Muscle layer of duodenum (tissue), 2 donors: ENCODE data around the gene CHRM4.

Experiments used
- H3K27ac ChIP-seq: one replicate; pipeline ENCODE4 v1.7.0; 2013; ENCODE audit warnings: mild to moderate bottlenecking, low read length
- H3K27me3 ChIP-seq: one replicate; pipeline ENCODE4 v1.7.0; 2013; ENCODE audit warnings: low read depth, mild to moderate bottlenecking, control low read depth, low read length
- H3K36me3 ChIP-seq, 2 donors: one replicate each; pipeline ENCODE4 v1.7.0; 2013; ENCODE audit warnings: low read length in 2 of 2, control low read depth in 1 of 2, mild to moderate bottlenecking in 1 of 2; ENCODE audit not compliant: insufficient read depth in 2 of 2, control insufficient read depth in 1 of 2
- H3K4me1 ChIP-seq, 2 donors: one replicate each; pipeline ENCODE4 v1.7.0; 2013; ENCODE audit warnings: low read length in 2 of 2, mild to moderate bottlenecking in 2 of 2, control low read depth in 1 of 2, moderate library complexity in 1 of 2; ENCODE audit not compliant: insufficient read depth in 2 of 2, control insufficient read depth in 1 of 2
- H3K4me3 ChIP-seq, 2 donors: one replicate each; pipeline ENCODE4 v1.7.0; 2013; ENCODE audit warnings: low read length in 2 of 2, low read depth in 1 of 2, mild to moderate bottlenecking in 1 of 2
- H3K9me3 ChIP-seq, 2 donors: one replicate each; pipeline ENCODE4 v1.7.0; 2013; ENCODE audit warnings: low read length in 2 of 2, control low read depth in 1 of 2, mild to moderate bottlenecking in 1 of 2; ENCODE audit not compliant: control insufficient read depth in 1 of 2
- donor health status: healthy.

CHRM4 gene

GRCh38 chr11:46363031-46363407 lies 28.6 kb downstream of the CHRM4 start:
- Histone ChIP-seq H3K27ac (peak overlapping the region; percentile 51), H3K4me3 (peak overlapping the region in 1 of 2 donors; percentile 60), H3K4me1 (peaks cover 12 to 44% of the 10 kb centered on the region in 2 donors), H3K36me3 (peaks cover 1 to 2% of the 10 kb centered on the region in 2 donors), H3K9me3 (no peaks in the 10 kb centered on the region), H3K27me3 (no peaks in the 10 kb centered on the region)

DNA sequence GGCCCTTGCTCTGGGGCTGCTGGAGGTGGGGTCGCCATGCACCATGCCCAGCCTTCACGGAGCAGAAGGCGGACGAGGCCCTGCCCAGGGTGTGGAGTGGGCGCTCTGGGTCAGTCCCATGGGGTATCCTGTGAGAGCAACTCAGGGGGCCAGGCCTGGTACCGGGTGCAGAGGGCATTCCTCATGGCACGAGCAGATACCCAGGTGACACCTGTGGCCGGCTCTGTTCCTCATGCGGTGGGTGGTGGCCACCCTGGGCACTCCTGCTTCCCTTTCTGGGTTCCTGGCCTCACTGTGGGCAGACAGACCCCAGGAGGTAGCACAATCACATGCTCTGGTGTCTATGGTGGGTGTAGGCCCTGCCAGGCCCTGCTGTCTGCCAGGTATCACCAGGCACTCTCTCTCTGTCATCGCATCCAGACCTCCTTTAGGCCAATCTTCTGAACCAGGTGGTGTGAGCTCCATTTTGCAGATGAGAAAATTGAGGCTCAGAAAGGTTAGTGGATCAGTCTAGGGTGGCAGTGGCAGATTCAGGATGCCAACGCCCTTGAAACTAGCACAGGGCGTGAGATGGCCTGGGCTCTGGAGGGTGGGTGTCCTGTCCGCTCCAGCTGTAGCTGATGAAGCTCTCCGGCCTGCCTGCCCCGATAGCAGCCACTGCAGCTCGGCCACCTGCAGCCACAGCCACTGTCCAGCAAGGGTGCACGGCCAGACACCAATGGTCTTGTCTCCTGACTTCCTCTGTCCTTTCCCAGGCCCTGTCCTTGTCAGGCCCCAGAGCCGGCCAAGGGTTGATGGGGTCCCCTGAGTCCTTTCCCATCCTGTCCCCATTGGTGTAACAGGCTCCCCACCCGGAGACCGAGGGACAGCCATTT lies 29.2 kb downstream of the CHRM4 start:
- H3K4me3 ChIP-seq = peak overlapping the region; percentile 27 to 60
- H3K27ac ChIP-seq = peak overlapping the region; percentile 51

DNA sequence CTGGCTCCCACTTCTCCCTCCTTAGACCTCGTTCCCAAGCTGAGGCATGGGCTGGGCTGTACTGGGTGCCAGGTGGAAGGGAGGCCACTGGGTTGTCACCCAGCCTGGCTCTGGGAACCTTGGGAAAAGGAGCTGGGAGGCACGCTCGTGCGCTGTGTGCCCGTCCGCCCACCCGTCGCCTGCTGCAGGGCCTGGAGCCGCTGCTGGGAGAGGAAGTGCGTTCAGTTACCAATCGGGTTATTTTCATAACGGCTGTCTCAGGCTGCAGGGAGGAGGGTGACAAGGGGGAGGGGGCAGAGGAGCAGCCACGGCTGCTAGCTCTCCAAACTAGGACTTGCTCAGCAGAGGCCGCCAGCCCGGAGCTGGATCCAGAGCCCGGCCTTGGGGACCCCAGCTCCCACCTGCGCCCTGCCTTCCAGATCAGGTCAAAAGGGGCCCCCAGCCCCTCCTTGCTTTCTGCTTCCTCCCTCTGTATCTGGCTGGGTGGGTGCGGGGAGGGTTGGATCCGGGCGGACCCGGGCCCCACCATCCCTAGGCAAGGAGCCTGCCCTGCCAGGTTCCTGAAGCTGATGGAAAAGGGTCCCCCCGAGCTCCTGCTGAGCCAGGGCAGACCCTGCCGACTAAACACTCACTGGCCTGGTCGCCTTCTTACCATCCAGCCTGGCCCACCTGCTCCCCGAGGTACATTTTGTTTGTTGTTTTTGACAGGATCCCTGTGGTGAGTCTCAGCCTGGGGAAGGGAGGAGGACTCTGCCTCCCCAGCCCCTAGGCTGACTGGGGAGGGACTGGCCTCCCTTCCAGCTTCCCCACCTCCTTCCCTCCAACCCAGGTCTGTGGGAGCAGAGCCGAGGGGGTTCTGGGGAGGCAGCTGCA lies 30.1 kb downstream of the CHRM4 start:
- Histone ChIP-seq H3K36me3 (no peaks in the 10 kb centered on the region), H3K27me3 (no peaks in the 10 kb centered on the region), H3K27ac (peak overlapping the region; percentile 66), H3K9me3 (no peaks in the 10 kb centered on the region), H3K4me3 (peak overlapping the region; percentile 27 to 60), H3K4me1 (peaks cover 13 to 37% of the 10 kb centered on the region in 2 donors)

More for the DNA sequence above, 29.2 kb downstream of the CHRM4 start:
- Histone ChIP-seq H3K4me1 (peaks cover 12 to 44% of the 10 kb centered on the region in 2 donors), H3K27me3 (no peaks in the 10 kb centered on the region), H3K36me3 (no peaks in the 10 kb centered on the region), H3K9me3 (no peaks in the 10 kb centered on the region)

GRCh38 chr11:46360878-46361277 lies 30.7 kb downstream of the CHRM4 start:
- peaks cover 17 to 37% of the 10 kb centered on the region in 2 donors for H3K4me1 ChIP-seq

GRCh38 chr11:46359953-46360352 lies 31.6 kb downstream of the CHRM4 start:
- Histone ChIP-seq H3K27ac (no peak overlapping the region), H3K4me1 (peaks cover 17 to 33% of the 10 kb centered on the region in 2 donors), H3K4me3 (no peak overlapping the region), H3K9me3 (no peaks in the 10 kb centered on the region), H3K27me3 (no peaks in the 10 kb centered on the region), H3K36me3 (no peaks in the 10 kb centered on the region)

More at GRCh38 chr11:46360878-46361277, 30.7 kb downstream of the CHRM4 start:
- Histone ChIP-seq H3K9me3 (no peaks in the 10 kb centered on the region), H3K27ac (peak overlapping the region; percentile 66), H3K4me3 (peak overlapping the region; percentile 27 to 60), H3K36me3 (no peaks in the 10 kb centered on the region), H3K27me3 (no peaks in the 10 kb centered on the region)

- Histone ChIP-seq H3K27ac (no peak overlapping the region), H3K4me1 (peaks cover 13 to 39% of the 10 kb centered on the region in 2 donors), H3K27me3 (no peaks in the 10 kb centered on the region), H3K9me3 (no peaks in the 10 kb centered on the region), H3K4me3 (no peak overlapping the region), H3K36me3 (no peaks in the 10 kb centered on the region)
These were observed 34.1 kb downstream of the CHRM4 start for GRCh38 chr11:46357483-46357936.

DNA sequence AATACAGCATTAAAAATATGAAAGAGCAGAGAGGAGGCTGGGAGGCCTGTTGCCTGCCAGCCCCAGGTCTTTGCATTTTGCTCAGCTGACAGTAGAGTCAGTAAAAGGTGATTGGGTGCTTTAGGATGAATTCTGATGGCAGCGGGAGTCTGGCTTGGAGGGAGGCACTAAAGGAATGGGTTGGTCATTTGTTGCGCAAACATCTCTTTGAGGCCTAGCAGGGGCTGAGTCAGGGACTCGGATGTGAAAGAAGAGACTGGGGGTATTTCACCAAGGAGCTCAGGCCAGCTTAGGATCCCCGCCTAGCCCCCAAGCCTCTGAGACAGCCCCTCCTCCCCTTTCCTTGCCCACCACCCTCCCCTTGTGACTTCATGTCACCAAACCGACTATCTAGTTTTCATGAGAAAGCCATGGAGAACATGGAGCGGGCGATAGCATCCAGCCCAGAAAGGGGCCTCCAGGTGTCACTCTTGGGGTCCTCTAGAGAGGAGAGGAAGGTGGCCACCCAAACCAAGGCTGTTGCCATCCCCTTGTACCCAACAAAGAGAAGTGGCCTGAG lies 34.6 kb downstream of the CHRM4 start:
- Histone ChIP-seq H3K4me3 (no peak overlapping the region), H3K27me3 (no peaks in the 10 kb centered on the region), H3K36me3 (no peaks in the 10 kb centered on the region), H3K9me3 (no peaks in the 10 kb centered on the region), H3K4me1 (peaks cover 12 to 38% of the 10 kb centered on the region in 2 donors), H3K27ac (no peak overlapping the region)

GRCh38 chr11:46353698-46354097 lies 37.9 kb downstream of the CHRM4 start:
- no peaks in the 10 kb centered on the region for H3K27me3 ChIP-seq
- H3K36me3 ChIP-seq = no peaks in the 10 kb centered on the region
- H3K27ac ChIP-seq = peak overlapping the region; percentile 47
- H3K4me1 ChIP-seq = peaks cover 8 to 36% of the 10 kb centered on the region in 2 donors
- H3K4me3 ChIP-seq = no peak overlapping the region
- no peaks in the 10 kb centered on the region for H3K9me3 ChIP-seq

DNA sequence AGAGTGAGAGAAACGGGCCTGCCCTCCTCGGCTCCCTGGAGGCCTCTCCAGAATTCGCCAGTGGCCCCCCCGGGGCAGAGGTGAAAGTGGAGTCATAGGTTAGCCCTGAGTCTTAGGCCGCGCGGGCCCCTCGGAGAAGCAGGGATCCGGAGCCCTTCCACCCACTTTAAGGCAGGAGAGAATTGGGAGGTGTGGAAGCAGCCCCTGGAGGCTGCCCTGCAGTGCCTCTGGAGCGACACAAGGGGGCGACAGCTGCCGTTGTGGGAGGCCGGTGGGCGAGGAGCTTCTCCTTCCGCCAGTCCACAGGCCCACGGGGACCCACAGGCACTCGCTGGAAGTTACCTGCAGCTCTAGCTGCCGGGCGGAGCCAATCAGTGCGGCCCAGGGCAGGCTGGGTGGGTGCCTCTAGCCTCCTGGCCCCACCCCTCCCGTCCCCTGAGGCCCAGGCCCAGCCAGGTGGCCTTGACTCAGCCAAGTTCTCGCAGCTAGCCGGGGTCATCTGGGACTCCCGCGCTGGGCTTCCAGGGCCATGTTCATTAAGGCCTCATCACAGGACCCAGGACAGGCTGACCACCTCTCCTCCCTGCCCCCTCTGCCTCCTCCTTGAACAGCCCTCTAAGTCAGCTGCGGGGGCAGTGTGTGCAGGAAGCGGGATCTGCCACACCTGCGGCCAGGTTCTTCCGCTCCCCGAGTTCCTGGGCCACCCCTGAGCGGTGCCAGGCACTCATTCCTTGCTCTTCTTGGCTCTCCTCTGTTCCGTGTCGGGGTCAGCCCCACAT lies 39.3 kb downstream of the CHRM4 start:
- Histone ChIP-seq H3K36me3 (no peaks in the 10 kb centered on the region), H3K4me1 (peaks cover 13 to 44% of the 10 kb centered on the region in 2 donors), H3K27me3 (no peaks in the 10 kb centered on the region), H3K4me3 (no peak overlapping the region), H3K27ac (peak overlapping the region; percentile 47), H3K9me3 (no peaks in the 10 kb centered on the region)

DNA sequence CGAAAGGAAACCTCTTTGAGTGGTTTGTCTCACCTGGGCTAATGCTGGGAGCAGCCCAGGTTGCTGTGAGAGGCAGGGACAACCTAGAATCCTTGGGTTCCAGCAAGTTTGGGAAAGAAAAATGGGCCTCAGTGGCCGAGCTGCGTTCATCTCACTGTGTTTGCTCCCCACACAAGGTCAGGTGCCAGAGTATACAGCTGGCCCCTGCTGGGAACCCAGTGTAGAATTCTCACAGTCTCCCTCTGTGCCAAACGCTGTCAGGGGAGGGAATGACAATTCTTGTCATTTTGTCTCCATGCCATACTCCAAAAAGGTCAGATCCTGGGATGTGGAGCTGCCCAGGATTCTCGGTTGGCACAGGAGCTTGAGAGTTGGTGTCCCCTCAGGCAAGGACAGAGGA lies 40.0 kb downstream of the CHRM4 start:
- H3K27ac ChIP-seq = no peak overlapping the region
- peaks cover 13 to 44% of the 10 kb centered on the region in 2 donors for H3K4me1 ChIP-seq
- H3K4me3 ChIP-seq = no peak overlapping the region

More for the DNA sequence above, 40.0 kb downstream of the CHRM4 start:
- H3K36me3 ChIP-seq = no peaks in the 10 kb centered on the region
- H3K9me3 ChIP-seq = no peaks in the 10 kb centered on the region
- H3K27me3 ChIP-seq = no peaks in the 10 kb centered on the region
